Activated T-helper 1 cell treated with anti-CD3 and anti-CD28 coated beads, Interleukin-12 subunit alpha, Interleukin-12 subunit beta, Interleukin-2, Interleukin-4 antibody, amounts not matched to agents 30 ng/mL and 10 ng/mL and 1 ng/mL, durations not matched to agents 14 hours and 24 hours and 36 hours (primary cell): ENCODE results near the gene STARD9. TPM values are rescaled to one million over a fixed set of nuclear protein-coding genes. Genes with fewer than 3 reads are reported as not detected.

Experiments
- DNase-seq: peaks from one replicate; pipeline ENCODE4 v3.0.0; 2021; ENCODE audit warnings: low spot score
- H3K27ac Mint-ChIP-seq: one replicate; pipeline ENCODE4 v1.8.0; 2021; ENCODE audit warnings: mild to moderate bottlenecking, mixed read lengths
- H3K27me3 Mint-ChIP-seq: one replicate; pipeline ENCODE4 v1.8.0; 2022; ENCODE audit warnings: mild to moderate bottlenecking, moderate library complexity, mixed read lengths; ENCODE audit not compliant: insufficient read depth
- H3K36me3 Mint-ChIP-seq: one replicate; pipeline ENCODE4 v1.8.0; 2021; ENCODE audit warnings: low read depth, mixed read lengths
- H3K4me1 Mint-ChIP-seq: one replicate; pipeline ENCODE4 v1.8.0; 2021; ENCODE audit warnings: low read depth, mixed read lengths
- H3K4me3 Mint-ChIP-seq: one replicate; pipeline ENCODE4 v1.8.0; 2021; ENCODE audit warnings: mild to moderate bottlenecking, moderate library complexity, mixed read lengths
- H3K9me3 Mint-ChIP-seq: one replicate; pipeline ENCODE4 v1.8.0; 2021; ENCODE audit warnings: mixed read lengths
- intact Hi-C: fragments of 100-400 bp; cut with micrococcal nuclease; formaldehyde crosslinking; loops from one replicate; pipeline ENCODE4 v1.15.1; 2024
- total RNA-seq: library from RNA; stranded (reverse); gene quantifications from 2 replicates; pipeline ENCODE4 v1.2.3, GENCODE V29; 2022

STARD9 gene
- total RNA-seq, 1 donor from 2014 or later: 9.2 TPM

- Mint-ChIP-seq H3K4me1 (peaks cover under 1% of the 10 kb centered on the region), H3K9me3 (no peaks in the 10 kb centered on the region), H3K27me3 (no peaks in the 10 kb centered on the region), H3K4me3 (no peak overlapping the region), H3K36me3 (peaks cover 33% of the 10 kb centered on the region), H3K27ac (no peak overlapping the region)
- DNase-seq: no peak
- intact Hi-C loops: loop anchor here (10.0 kb wide), 2 partner anchors 187 to 237 kb away; partner anchors contain the start of genes HAUS2, LRRC57, SNAP23 and ZNF106
These were observed 156.9 kb downstream of the STARD9 start for GRCh38 chr15:42732095-42732827.

GRCh38 chr15:42733027-42733426 lies 157.6 kb downstream of the STARD9 start:
- no peak for DNase-seq
- intact Hi-C loops: loop anchor here (10.0 kb wide), 2 partner anchors 188 to 238 kb away; partner anchors contain the start of genes HAUS2, LRRC57, SNAP23 and ZNF106

GRCh38 chr15:42734076-42734672 lies 158.8 kb downstream of the STARD9 start:
- Mint-ChIP-seq H3K27ac (no peak overlapping the region), H3K4me3 (peak overlapping the region; percentile 41), H3K4me1 (peaks cover 7% of the 10 kb centered on the region), H3K9me3 (no peaks in the 10 kb centered on the region), H3K36me3 (peaks cover 28% of the 10 kb centered on the region), H3K27me3 (no peaks in the 10 kb centered on the region)
- intact Hi-C loops: loop anchor here (10.0 kb wide), 2 partner anchors 189 to 239 kb away; partner anchors contain the start of genes HAUS2, LRRC57, SNAP23 and ZNF106
- DNase-seq: no peak

More at GRCh38 chr15:42733027-42733426, 157.6 kb downstream of the STARD9 start:
- Mint-ChIP-seq H3K27me3 (no peaks in the 10 kb centered on the region), H3K27ac (no peak overlapping the region), H3K36me3 (peaks cover 32% of the 10 kb centered on the region), H3K4me1 (peaks cover 7% of the 10 kb centered on the region), H3K4me3 (no peak overlapping the region), H3K9me3 (no peaks in the 10 kb centered on the region)

GRCh38 chr15:42735382-42736165 lies 160.2 kb downstream of the STARD9 start:
- no peaks in the 10 kb centered on the region for H3K9me3 Mint-ChIP-seq
- intact Hi-C loops: loop anchor here (1.0 to 10.0 kb wide), 3 partner anchors 191 to 241 kb away; partner anchors contain the start of genes HAUS2, LRRC57, SNAP23 and ZNF106
- peaks cover 22% of the 10 kb centered on the region for H3K36me3 Mint-ChIP-seq
- DNase-seq: no peak
- H3K27ac Mint-ChIP-seq: no peak overlapping the region
- H3K4me3 Mint-ChIP-seq: peak overlapping the region; percentile 78
- peaks cover 7% of the 10 kb centered on the region for H3K4me1 Mint-ChIP-seq
- H3K27me3 Mint-ChIP-seq: no peaks in the 10 kb centered on the region

GRCh38 chr15:42736178-42736792 lies 160.9 kb downstream of the STARD9 start:
- Mint-ChIP-seq H3K9me3 (no peaks in the 10 kb centered on the region), H3K4me1 (peaks cover 7% of the 10 kb centered on the region), H3K4me3 (peak overlapping the region; percentile 78), H3K27me3 (no peaks in the 10 kb centered on the region), H3K27ac (peak overlapping the region; percentile 12), H3K36me3 (peaks cover 19% of the 10 kb centered on the region)
- DNase-seq: peak; percentile 24
- intact Hi-C loops: loop anchor here (1.0 to 10.0 kb wide), 3 partner anchors 190 to 241 kb away; partner anchors contain the start of genes HAUS2, LRRC57, SNAP23 and ZNF106

GRCh38 chr15:42736793-42737528 lies 161.6 kb downstream of the STARD9 start, which contains the start of gene CDAN1:
Gene CDAN1 (minus strand): TSS chr15:42737128. CDS start chr15:42737102, 26 bp downstream.
- Mint-ChIP-seq H3K9me3 (no peaks in the 10 kb centered on the region), H3K27ac (peak within 1 kb of the TSS; percentile 65), H3K27me3 (no peaks in the 10 kb centered on the region), H3K4me3 (peak within 1 kb of the TSS; percentile 78), H3K36me3 (peaks cover 19% of the 10 kb centered on the region), H3K4me1 (peaks cover 7% of the 10 kb centered on the region)
- intact Hi-C loops: loop anchor here (1.0 to 10.0 kb wide), 4 partner anchors 184 to 242 kb away; partner anchors contain the start of genes HAUS2, LRRC57, SNAP23 and ZNF106
- peak; percentile 89 for DNase-seq

- intact Hi-C loops: loop anchor here (1.0 to 10.0 kb wide), 3 partner anchors 184 to 243 kb away; partner anchors contain the start of genes HAUS2, LRRC57, SNAP23 and ZNF106
- H3K27me3 Mint-ChIP-seq: no peaks in the 10 kb centered on the region
- DNase-seq: no peak
- peak overlapping the region; percentile 78 for H3K4me3 Mint-ChIP-seq
- H3K9me3 Mint-ChIP-seq: no peaks in the 10 kb centered on the region
- H3K4me1 Mint-ChIP-seq: peaks cover 7% of the 10 kb centered on the region
- peaks cover 12% of the 10 kb centered on the region for H3K36me3 Mint-ChIP-seq
- peak overlapping the region; percentile 65 for H3K27ac Mint-ChIP-seq
These were observed 162.3 kb downstream of the STARD9 start for GRCh38 chr15:42737529-42738328.

- intact Hi-C loops: no loop called here
- Mint-ChIP-seq H3K9me3 (no peaks in the 10 kb centered on the region), H3K4me1 (peaks cover 7% of the 10 kb centered on the region), H3K27ac (no peak overlapping the region), H3K4me3 (no peak overlapping the region), H3K36me3 (peaks cover 12% of the 10 kb centered on the region), H3K27me3 (no peaks in the 10 kb centered on the region)
- DNase-seq: no peak
These were observed 166.3 kb downstream of the STARD9 start for GRCh38 chr15:42741710-42742109.

GRCh38 chr15:42742149-42742548 lies 166.7 kb downstream of the STARD9 start:
- Mint-ChIP-seq H3K4me1 (peaks cover 7% of the 10 kb centered on the region), H3K27ac (no peak overlapping the region), H3K9me3 (no peaks in the 10 kb centered on the region), H3K27me3 (no peaks in the 10 kb centered on the region), H3K4me3 (no peak overlapping the region), H3K36me3 (peaks cover 12% of the 10 kb centered on the region)
- no peak for DNase-seq
- intact Hi-C loops: no loop called here

- H3K9me3 Mint-ChIP-seq: peaks cover under 1% of the 10 kb centered on the region
- H3K4me3 Mint-ChIP-seq: no peak overlapping the region
- no peak overlapping the region for H3K27ac Mint-ChIP-seq
- no peaks in the 10 kb centered on the region for H3K4me1 Mint-ChIP-seq
- peaks cover 12% of the 10 kb centered on the region for H3K36me3 Mint-ChIP-seq
- intact Hi-C loops: no loop called here
- H3K27me3 Mint-ChIP-seq: no peaks in the 10 kb centered on the region
- DNase-seq: no peak
These were observed 168.8 kb downstream of the STARD9 start for GRCh38 chr15:42744195-42744594.

- H3K27me3 Mint-ChIP-seq: no peaks in the 10 kb centered on the region
- intact Hi-C loops: no loop called here
- H3K9me3 Mint-ChIP-seq: peaks cover 14% of the 10 kb centered on the region
- no peak for DNase-seq
- H3K4me1 Mint-ChIP-seq: no peaks in the 10 kb centered on the region
- peaks cover 31% of the 10 kb centered on the region for H3K36me3 Mint-ChIP-seq
- H3K4me3 Mint-ChIP-seq: no peak overlapping the region
- no peak overlapping the region for H3K27ac Mint-ChIP-seq
These were observed 173.9 kb downstream of the STARD9 start for GRCh38 chr15:42749266-42749665.
